HepG2 (cell line): Measurements from ENCODE around the gene RAP1A. TPM values are rescaled to one million over a fixed set of nuclear protein-coding genes. Genes with fewer than 3 reads are reported as not detected.

Source experiments
- CBX5 ChIP-seq: sonication (generic); formaldehyde crosslinking; IDR thresholded peaks from 2 replicates; pipeline ENCODE4 v1.4.0; 2020; ENCODE audit warnings: missing genetic modification reagents, borderline replicate concordance
- IRX3 ChIP-seq: sonication (generic); formaldehyde crosslinking; IDR thresholded peaks from 2 replicates; pipeline ENCODE4 v1.8.1; 2023; ENCODE audit warnings: mild to moderate bottlenecking, low read depth, missing genetic modification reagents, borderline replicate concordance
- KLF9 ChIP-seq: IDR thresholded peaks from 2 replicates; pipeline ENCODE4 v1.6.1; 2016; ENCODE audit warnings: low read depth
- MAFF ChIP-seq: IDR thresholded peaks from 2 replicates; pipeline ENCODE4 v1.6.1; 2011; ENCODE audit warnings: low read depth, low read length, improper control_type of control experiment
- NFRKB ChIP-seq: fragments of 450-650 bp; IDR thresholded peaks from 2 replicates; pipeline ENCODE4 v1.6.1; 2017
- PRPF4 ChIP-seq: fragments of 200-400 bp; formaldehyde crosslinking; IDR thresholded peaks from 2 replicates; pipeline ENCODE4 v1.6.1; 2016; ENCODE audit warnings: low read length, low read depth; ENCODE audit not compliant: poor library complexity, severe bottlenecking
- RAD21 ChIP-seq: fragments of 450-650 bp; formaldehyde crosslinking; IDR thresholded peaks from 2 replicates; pipeline ENCODE4 v1.5.0; 2020; ENCODE audit warnings: mild to moderate bottlenecking
- RBM22 ChIP-seq: fragments of 200-400 bp; formaldehyde crosslinking; optimal IDR thresholded peaks from 2 replicates; pipeline ENCODE3; 2017; ENCODE audit warnings: mild to moderate bottlenecking, low read length, moderate library complexity
- RCOR2 ChIP-seq: IDR thresholded peaks from 2 replicates; pipeline ENCODE4 v1.6.1; 2016; ENCODE audit warnings: missing biosample characterization, missing genetic modification reagents
- SCMH1 ChIP-seq: sonication (generic); formaldehyde crosslinking; IDR thresholded peaks from 2 replicates; pipeline ENCODE4 v1.9.0; 2021; ENCODE audit warnings: missing genetic modification reagents, mild to moderate bottlenecking, borderline replicate concordance
- SMAD9 ChIP-seq: sonication (generic); formaldehyde crosslinking; IDR thresholded peaks from 2 replicates; pipeline ENCODE4 v1.5.1; 2020; ENCODE audit warnings: mild to moderate bottlenecking, missing genetic modification reagents
- SRF ChIP-seq: IDR thresholded peaks from 2 replicates; pipeline ENCODE4 v1.6.1; 2011; ENCODE audit warnings: mild to moderate bottlenecking, low read depth, low read length, moderate library complexity
- ZFP36L1 ChIP-seq: sonication (generic); formaldehyde crosslinking; IDR thresholded peaks from 2 replicates; pipeline ENCODE4 v1.8.0; 2022; ENCODE audit warnings: mild to moderate bottlenecking, missing genetic modification reagents, moderate library complexity
- ZNF124 ChIP-seq: sonication (generic); formaldehyde crosslinking; IDR thresholded peaks from 2 replicates; pipeline ENCODE4 v1.4.0; 2020; ENCODE audit warnings: missing genetic modification reagents
- ZNF17 ChIP-seq: sonication (generic); formaldehyde crosslinking; IDR thresholded peaks from 2 replicates; pipeline ENCODE4 v1.5.0; 2020; ENCODE audit warnings: mild to moderate bottlenecking, missing genetic modification reagents
- ZNF552 ChIP-seq: sonication (generic); formaldehyde crosslinking; IDR thresholded peaks from 2 replicates; pipeline ENCODE4 v1.9.0; 2022; ENCODE audit warnings: missing genetic modification reagents, mild to moderate bottlenecking, borderline replicate concordance
- ZNF781 ChIP-seq: sonication (generic); formaldehyde crosslinking; IDR thresholded peaks from 2 replicates; pipeline ENCODE4 v1.5.1; 2020; ENCODE audit warnings: borderline replicate concordance, mild to moderate bottlenecking, missing genetic modification reagents; ENCODE audit errors: not compliant biosample characterization
- ZZZ3 ChIP-seq: sonication (generic); formaldehyde crosslinking; IDR thresholded peaks from 2 replicates; pipeline ENCODE4 v1.4.0; 2020; ENCODE audit warnings: missing genetic modification reagents, mild to moderate bottlenecking, borderline replicate concordance
- polyA plus RNA-seq, 8 experiments: library from polyadenylated mRNA; depleted of rRNA in 3 of 8; stranded (reverse) in 7 of 8; unstranded in 1 of 8; fragments of >200 nt; fragmentation: Illumina TruSeq in 4 of 8; extraction: Trizol in 4 of 8; gene quantifications; 2 replicates each; pipeline versions ENCODE4 v1.2.1 to v1.2.3, GENCODE V29; 2011 to 2016; ENCODE audit warnings: low read depth in 4 of 8, missing spikeins in 1 of 8, mixed read lengths in 1 of 8; ENCODE audit not compliant: insufficient read depth in 1 of 8
- total RNA-seq, 5 experiments: library from RNA; depleted of rRNA; stranded (reverse); fragments of >200 nt; fragmentation: Illumina TruSeq; extraction: Trizol; gene quantifications; 2 replicates each; pipeline ENCODE4 v1.2.3, GENCODE V29; 2016; ENCODE audit warnings: low read depth in 1 of 5
- TF ChIP-seq, protein P1 (sequence below): sonication (generic); formaldehyde crosslinking; IDR thresholded peaks from 2 replicates; pipeline ENCODE4 v1.8.0; 2022; ENCODE audit warnings: mild to moderate bottlenecking, missing genetic modification reagents, borderline replicate concordance
- TF ChIP-seq, protein P2 (sequence below): sonication (generic); formaldehyde crosslinking; conservative IDR thresholded peaks from 2 replicates; pipeline ENCODE4 v1.8.0; 2022; ENCODE audit warnings: low read depth, missing genetic modification reagents
- TF ChIP-seq, protein P3 (sequence below): sonication (generic); formaldehyde crosslinking; IDR thresholded peaks from 2 replicates; pipeline ENCODE4 v1.4.0; 2020; ENCODE audit warnings: missing genetic modification reagents

RAP1A gene
- total and polyA plus RNA-seq, 2 of the 13 experiments (the other 11 are each of a cell fraction or from before 2014, with no cell fraction given), result 19.0 to 20.7 TPM

DNA sequence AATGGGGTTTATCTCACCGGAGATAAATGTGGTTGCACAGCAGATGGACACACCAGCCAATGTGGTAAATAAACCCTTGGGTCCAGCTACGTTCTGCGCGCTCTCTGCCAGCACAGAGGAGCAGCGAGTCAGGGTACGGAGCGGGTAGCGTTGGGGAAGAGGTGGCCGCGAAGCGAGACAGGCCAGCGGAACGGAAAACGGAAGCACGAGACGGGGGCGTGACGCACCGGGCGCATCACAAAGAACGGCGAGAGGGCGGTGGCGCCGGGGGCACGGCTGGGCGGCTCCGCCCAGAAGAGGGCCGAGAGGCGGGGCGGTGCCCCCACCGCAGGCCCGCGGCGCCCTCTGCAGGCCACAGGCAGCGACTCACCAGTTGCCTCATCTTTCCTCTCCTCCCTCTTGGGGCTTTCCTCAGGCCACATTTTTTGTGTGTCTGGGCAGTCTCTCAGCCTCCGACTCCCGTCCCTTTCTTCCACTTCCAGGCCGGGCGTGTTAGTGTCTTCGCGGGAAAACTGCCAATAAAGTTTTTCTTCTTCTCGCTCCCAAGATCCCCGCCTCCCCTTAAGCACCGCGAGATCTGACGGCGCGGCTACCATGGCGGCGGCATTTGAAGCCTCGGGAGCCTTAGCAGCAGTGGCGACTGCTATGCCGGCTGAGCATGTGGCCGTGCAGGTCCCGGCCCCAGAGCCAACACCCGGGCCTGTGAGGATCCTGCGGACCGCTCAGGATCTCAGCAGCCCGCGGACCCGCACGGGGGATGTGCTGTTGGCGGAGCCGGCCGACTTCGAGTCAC, 135.9 kb downstream of the RAP1A start, which contains the start of gene DDX20 (continued):
- TF ChIP-seq CBX5 (CRISPR knock-in tag) (peak; percentile 38; the same call in 1 of the 2 replicates), SCMH1 (CRISPR knock-in tag) (no peak), NFRKB (peak; percentile 9; the same call in 1 of the 2 replicates), ZFP36L1 (CRISPR knock-in tag) (no peak; the same call in 1 of the 2 replicates), ZNF552 (CRISPR knock-in tag) (no peak), RBM22 (no peak), ZNF781 (CRISPR knock-in tag) (no peak), ZNF17 (CRISPR knock-in tag) (no peak), MAFF (no peak), PRPF4 (peak; percentile 94), IRX3 (CRISPR knock-in tag) (peak; percentile 74; the same call in 1 of the 2 replicates), SRF (0 out of 2 replicates have a peak, but pooled peaks have one; percentile 2), ZZZ3 (peak; percentile 89; the same call in 1 of the 2 replicates), ZNF124 (CRISPR knock-in tag) (peak; percentile 64; the same call in 1 of the 2 replicates), KLF9 (CRISPR knock-in tag) (0 out of 2 replicates have a peak, but pooled peaks have one; percentile 8), SMAD9 (CRISPR knock-in tag) (0 out of 2 replicates have a peak, but pooled peaks have one; percentile 27), RAD21 (CRISPR knock-in tag) (peak; percentile 70), RCOR2 (no peak)
- TF ChIP-seq, protein P1, sequence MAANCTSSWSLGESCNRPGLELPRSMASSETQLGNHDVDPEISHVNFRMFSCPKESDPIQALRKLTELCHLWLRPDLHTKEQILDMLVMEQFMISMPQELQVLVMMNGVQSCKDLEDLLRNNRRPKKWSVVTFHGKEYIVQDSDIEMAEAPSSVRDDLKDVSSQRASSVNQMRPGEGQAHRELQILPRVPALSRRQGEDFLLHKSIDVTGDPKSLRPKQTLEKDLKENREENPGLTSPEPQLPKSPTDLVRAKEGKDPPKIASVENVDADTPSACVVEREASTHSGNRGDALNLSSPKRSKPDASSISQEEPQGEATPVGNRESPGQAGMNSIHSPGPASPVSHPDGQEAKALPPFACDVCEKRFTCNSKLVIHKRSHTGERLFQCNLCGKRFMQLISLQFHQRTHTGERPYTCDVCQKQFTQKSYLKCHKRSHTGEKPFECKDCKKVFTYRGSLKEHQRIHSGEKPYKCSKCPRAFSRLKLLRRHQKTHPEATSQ (CRISPR knock-in tag), result no peak; the same call in 1 of the 2 replicates
- TF ChIP-seq, protein P2, sequence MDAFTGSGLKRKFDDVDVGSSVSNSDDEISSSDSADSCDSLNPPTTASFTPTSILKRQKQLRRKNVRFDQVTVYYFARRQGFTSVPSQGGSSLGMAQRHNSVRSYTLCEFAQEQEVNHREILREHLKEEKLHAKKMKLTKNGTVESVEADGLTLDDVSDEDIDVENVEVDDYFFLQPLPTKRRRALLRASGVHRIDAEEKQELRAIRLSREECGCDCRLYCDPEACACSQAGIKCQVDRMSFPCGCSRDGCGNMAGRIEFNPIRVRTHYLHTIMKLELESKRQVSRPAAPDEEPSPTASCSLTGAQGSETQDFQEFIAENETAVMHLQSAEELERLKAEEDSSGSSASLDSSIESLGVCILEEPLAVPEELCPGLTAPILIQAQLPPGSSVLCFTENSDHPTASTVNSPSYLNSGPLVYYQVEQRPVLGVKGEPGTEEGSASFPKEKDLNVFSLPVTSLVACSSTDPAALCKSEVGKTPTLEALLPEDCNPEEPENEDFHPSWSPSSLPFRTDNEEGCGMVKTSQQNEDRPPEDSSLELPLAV, result no peak
- TF ChIP-seq, protein P3, sequence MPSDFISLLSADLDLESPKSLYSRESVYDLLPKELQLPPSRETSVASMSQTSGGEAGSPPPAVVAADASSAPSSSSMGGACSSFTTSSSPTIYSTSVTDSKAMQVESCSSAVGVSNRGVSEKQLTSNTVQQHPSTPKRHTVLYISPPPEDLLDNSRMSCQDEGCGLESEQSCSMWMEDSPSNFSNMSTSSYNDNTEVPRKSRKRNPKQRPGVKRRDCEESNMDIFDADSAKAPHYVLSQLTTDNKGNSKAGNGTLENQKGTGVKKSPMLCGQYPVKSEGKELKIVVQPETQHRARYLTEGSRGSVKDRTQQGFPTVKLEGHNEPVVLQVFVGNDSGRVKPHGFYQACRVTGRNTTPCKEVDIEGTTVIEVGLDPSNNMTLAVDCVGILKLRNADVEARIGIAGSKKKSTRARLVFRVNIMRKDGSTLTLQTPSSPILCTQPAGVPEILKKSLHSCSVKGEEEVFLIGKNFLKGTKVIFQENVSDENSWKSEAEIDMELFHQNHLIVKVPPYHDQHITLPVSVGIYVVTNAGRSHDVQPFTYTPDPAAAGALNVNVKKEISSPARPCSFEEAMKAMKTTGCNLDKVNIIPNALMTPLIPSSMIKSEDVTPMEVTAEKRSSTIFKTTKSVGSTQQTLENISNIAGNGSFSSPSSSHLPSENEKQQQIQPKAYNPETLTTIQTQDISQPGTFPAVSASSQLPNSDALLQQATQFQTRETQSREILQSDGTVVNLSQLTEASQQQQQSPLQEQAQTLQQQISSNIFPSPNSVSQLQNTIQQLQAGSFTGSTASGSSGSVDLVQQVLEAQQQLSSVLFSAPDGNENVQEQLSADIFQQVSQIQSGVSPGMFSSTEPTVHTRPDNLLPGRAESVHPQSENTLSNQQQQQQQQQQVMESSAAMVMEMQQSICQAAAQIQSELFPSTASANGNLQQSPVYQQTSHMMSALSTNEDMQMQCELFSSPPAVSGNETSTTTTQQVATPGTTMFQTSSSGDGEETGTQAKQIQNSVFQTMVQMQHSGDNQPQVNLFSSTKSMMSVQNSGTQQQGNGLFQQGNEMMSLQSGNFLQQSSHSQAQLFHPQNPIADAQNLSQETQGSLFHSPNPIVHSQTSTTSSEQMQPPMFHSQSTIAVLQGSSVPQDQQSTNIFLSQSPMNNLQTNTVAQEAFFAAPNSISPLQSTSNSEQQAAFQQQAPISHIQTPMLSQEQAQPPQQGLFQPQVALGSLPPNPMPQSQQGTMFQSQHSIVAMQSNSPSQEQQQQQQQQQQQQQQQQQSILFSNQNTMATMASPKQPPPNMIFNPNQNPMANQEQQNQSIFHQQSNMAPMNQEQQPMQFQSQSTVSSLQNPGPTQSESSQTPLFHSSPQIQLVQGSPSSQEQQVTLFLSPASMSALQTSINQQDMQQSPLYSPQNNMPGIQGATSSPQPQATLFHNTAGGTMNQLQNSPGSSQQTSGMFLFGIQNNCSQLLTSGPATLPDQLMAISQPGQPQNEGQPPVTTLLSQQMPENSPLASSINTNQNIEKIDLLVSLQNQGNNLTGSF, result no peak
